ENCODE measurements around the gene CMYA5.
A peak's percentile ranks its signal among the peaks of the same experiment; 100 is the strongest.
"Not testable (repeated sequence)": the region's sequence is repeated elsewhere in the genome, so short reads cannot be mapped to it uniquely, and the experiment has no call there.

CMYA5 gene

GRCh38 chr5:79703381-79703645, 13.7 kb downstream of the CMYA5 start:
- DNase-seq = no peak

DNA sequence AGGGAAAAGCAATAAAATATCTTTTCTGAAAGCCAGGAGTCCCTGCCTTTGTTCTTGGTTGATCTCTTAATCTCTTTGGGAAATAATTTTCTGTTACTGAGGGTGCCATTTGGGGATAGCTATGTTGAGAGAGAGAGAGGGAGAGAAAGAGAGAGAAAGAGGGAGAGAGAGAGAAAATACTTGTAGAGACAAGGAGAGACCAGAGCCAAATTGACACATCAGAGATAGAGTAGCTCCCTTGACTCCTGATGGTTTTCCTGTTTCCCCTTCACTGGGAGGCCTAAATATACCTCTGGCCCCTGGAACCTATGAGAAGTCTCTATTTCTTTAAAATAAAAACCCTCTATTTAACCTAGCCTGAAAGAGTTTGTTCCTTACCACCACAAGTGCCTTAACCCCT, 14.9 kb downstream of the CMYA5 start:
- no peak for DNase-seq

DNA sequence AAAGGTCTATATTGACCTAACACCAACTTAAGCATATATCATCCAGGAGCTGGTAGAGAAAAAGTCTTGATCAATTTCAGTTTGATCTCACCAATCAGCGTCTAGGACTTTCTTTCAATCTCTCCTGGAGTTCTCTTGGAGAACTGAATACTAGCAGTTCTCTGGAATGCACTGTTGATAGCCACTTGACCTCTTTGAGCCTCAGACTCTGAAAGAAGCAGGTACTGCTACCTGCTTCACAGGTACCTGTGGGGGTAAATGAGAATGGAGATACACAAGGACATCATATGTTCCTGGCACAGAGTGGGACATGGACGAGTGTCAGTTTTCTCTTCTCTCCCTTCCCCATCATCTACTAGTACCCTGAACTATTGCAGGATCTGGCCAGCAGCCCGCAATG, 16.0 kb downstream of the CMYA5 start:
- no peak for DNase-seq

GRCh38 chr5:79706317-79706716, 16.7 kb downstream of the CMYA5 start:
- DNase-seq = not testable (repeated sequence)

DNA sequence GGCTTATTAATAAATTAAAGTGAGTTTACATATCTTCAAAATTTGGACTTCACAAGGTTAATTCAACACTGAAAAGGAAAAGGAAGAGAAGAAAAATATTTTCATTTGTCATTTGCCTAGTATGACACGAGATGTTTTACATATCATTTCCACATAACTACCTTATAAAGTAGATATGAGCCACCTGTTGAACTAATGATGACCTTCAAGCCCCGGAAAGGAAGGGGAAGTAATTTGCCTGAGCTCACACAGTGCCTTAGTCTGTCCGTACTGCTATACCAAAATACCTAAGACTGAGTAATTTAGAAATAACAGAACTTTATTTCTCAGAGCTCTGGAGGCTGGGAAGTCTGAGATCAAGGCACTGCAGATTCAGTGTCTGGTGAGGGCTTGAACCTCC, 17.9 kb downstream of the CMYA5 start:
- no peak for DNase-seq

DNA sequence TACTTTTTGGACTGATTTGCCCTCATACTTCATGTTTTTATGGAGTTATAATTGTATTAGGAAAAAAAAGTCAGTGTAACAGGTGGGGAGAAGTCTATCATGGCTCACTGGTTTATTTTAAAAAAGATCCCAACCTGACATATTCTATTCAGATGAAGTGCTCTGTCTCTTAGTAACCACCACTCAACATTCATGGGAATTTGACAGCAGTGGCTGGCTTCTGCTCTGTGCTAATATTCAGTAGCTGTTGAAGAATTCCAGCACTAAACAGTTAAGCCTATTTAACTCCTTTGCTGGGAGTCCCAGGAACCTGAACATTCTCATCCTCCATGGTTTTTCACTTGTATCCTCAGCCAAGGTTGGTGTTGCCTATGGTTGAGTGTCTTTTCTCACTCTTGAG, 23.1 kb downstream of the CMYA5 start:
- no peak for DNase-seq

GRCh38 chr5:79713727-79714126, 24.1 kb downstream of the CMYA5 start:
- DNase-seq = no peak

DNA sequence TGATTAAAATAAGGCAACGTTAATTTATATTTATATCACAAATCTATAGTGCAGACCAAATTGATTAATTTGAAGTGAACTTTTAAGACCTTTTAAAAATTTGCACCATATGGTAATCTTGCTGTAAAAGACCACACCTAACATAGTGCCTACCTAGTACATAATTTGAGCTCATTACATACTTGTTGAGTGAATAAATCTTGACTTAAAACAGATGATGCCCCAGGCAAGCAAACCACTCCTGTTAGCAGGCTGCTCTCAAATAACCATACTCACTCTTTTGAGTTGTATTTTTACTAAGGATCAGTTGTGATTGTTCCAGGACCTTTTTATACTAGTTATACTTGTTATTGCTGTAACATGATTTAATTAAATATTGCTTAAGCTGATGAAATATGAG, 27.2 kb downstream of the CMYA5 start:
- DNase-seq = no peak

- DNase-seq = no peak
Measured at GRCh38 chr5:79720096-79720495, 30.5 kb downstream of the CMYA5 start.

DNA sequence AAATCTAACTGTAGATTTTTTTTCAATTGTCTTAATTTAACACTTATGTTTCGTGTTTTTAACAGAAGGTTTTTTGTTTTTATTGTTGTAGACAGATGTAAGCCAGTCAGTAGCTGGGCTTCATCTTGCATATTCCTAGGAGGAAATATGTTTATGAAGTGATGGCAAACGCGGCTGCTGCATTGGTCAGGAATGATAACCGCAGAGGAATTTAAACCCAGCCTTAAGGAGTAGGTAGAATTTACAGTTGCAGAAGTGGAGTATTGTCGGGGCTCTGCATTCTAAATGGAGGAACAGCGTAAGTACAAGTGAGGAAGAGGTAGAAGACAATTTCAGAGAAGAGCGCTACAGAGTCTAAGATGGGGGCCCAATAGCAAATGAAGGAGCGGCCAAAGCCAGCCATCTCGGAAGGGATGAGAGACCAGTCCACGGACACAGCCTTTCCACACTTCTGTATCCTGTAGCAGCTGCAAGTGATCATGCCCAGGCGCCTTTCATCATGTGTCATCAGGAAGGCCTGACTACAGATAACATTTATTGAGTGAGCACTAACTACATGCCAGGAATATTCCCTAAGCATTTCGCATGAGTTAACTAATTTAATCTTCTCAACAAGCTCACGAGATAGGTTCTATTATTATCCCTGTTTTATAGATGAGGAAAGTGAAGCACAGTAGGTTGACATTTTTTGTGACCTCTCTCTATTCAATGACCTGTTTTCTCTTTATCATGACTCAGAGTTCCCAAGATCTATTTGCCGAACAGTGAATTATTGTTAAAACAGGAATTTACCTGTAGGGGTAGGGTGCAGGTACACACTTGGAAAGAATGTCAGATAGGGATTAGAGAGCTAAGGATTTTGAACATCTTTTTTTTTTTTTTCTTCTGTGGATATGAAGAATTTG, 38.1 kb downstream of the CMYA5 start:
- DNase-seq = no peak

- no peak for DNase-seq
Measured at GRCh38 chr5:79728396-79728795, 38.8 kb downstream of the CMYA5 start.

DNA sequence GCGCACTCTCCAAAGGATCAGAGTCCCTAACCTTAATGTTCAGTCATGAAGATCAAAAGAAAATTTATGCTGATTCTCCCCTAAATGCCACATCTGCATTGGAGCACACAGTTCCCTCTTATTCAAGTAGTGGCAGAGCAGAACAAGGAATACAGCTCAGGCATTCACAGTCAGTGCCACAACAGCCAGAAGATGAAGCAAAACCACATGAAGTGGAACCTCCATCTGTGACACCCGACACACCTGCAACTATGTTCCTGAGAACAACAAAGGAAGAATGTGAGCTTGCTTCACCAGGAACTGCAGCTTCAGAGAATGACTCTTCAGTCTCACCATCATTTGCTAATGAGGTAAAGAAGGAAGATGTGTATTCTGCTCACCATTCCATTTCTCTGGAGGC, 40.0 kb downstream of the CMYA5 start:
- no peak for DNase-seq

GRCh38 chr5:79730564-79730963, 40.9 kb downstream of the CMYA5 start:
- no peak for DNase-seq

DNA sequence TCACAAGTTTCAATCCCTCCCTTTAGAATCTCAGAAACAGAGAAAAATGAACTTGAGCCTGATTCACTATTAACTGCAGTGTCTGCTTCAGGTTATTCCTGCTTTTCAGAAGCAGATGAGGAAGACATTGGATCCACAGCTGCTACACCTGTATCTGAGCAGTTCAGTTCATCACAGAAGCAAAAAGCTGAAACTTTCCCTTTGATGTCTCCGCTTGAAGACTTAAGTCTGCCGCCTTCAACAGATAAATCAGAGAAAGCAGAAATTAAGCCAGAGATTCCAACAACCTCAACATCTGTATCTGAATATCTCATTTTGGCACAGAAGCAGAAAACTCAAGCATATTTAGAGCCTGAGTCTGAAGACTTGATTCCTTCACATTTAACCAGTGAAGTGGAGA, 42.1 kb downstream of the CMYA5 start:
- DNase-seq = no peak

- DNase-seq = peak; percentile 47
Measured at GRCh38 chr5:79736528-79737514, 47.2 kb downstream of the CMYA5 start.

DNA sequence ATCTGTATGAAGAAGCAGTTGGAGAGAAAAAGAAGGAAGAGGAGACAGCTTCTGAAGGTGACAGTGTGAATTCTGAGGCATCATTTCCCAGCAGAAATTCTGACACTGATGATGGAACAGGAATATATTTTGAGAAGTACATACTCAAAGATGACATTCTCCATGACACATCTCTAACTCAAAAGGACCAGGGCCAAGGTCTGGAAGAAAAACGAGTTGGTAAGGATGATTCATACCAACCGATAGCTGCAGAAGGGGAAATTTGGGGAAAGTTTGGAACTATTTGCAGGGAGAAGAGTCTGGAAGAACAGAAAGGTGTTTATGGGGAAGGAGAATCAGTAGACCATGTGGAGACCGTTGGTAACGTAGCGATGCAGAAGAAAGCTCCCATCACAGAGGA, 48.7 kb downstream of the CMYA5 start:
- no peak for DNase-seq

DNA sequence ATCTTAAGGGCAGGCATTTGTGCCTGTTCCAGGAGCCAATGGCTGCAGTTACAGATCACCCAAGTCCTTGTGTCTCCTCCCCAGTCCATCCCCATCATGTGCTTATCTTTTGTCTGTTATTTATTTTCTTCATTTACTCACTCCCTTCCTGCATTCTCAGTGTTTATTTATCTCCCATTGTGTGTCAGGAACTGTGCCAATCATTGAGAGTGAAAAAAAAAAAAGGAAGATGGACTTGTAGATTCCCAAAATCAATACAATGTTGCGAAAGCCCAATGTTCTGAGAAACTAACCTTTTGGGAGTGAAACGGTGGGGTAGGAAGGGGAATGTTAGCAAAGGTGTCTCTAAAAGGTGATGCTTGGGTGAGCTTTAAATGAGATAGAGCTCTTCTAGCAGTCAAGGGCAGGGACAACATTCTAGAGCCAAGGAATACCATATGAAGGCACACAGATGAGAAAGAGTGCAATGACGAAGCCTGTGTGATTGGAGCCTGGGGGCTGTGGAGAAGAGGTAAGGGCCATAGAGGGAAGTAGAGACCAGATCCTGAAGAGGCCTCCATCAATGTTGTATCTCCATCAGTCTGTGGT, 53.0 kb downstream of the CMYA5 start:
- no peak for DNase-seq

DNA sequence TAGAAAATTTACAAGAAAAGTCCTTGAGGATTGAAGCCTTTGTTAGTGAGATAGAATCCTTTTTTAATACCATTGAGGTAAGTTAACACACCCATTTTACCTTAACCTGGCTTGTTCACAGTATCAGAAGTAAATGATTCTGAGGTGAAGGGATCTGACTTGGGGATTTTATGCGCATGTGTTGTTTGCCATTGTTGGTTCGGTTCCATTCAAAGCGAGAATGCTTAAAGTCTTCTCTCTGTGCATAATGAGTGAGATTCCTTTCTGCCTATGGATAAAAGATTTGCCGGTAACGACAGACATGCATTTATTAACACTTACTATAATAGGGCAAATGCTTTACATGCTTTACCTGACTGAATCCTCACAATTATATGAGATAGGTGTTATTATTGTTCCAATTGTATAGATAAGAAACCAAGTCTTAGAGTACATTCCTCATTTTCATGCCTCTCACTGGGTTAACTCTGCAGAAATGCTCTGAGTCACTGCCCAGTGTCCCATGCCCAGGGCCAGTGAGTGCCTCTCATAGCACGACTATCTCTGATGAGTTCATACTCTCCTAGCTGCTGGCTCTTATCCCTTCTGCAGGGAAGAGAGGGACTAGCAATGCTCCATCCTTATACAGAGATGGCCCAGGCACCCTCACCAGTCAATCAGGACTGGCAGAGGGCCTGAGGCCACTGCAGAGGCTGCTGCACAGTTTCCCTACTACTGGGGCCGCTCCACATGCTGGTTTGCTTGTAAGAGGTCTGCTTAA, 54.4 kb downstream of the CMYA5 start:
- DNase-seq = no peak

GRCh38 chr5:79745255-79745654, 55.6 kb downstream of the CMYA5 start:
- DNase-seq = no peak

DNA sequence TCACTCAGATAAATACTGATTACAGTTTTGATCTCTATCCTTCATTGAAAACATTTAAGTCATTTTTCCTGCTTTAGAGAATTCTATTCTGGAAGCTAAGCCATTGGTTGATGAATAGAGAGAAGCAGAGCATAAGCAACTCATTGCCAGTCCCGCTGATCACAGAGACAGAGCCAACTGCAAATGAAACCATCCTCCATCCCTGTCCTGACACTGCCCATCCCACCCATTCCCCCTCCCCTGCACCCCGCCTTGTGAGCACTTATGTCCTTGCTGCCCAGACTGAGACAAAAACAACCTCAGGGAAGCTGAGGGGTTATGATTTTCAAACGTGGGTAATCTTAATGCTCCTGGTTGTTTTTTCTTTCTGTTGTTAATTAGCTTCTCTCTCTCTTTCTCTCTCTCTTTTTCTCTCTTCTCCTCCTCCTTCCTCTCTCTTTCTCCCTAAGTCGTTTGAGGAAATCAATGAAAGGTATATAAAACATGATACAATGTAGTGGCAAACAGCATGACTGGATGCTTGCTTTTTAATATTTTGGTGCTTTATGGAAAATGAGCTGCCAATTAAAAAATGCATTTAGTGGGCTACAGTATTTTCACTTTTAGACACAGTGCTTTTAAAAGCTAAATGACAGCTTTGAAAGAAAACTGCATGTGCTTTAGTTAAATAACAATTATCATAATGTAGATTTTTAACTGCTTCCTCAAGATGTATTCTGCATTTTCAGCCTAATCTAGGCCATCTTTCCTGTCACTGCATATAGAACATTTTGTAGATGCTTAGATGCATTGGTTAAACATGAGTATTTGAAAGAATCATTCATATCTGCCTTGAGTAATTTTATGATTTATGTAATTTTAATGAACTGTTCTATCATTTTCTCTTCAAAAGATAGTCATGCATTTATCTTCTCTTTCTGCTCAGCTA, 57.3 kb downstream of the CMYA5 start:
- no peak for DNase-seq
